CD4-positive, alpha-beta T cell treated with Interleukin-15 for 4 hours (primary cell): ENCODE results near the gene PDE7B.
A peak's percentile ranks its signal among the peaks of the same experiment; 100 is the strongest.

Experiments
- DNase-seq: peaks from one replicate; pipeline ENCODE4 v3.0.0-alpha.2; 2020; ENCODE audit warnings: low spot score

PDE7B gene

DNA sequence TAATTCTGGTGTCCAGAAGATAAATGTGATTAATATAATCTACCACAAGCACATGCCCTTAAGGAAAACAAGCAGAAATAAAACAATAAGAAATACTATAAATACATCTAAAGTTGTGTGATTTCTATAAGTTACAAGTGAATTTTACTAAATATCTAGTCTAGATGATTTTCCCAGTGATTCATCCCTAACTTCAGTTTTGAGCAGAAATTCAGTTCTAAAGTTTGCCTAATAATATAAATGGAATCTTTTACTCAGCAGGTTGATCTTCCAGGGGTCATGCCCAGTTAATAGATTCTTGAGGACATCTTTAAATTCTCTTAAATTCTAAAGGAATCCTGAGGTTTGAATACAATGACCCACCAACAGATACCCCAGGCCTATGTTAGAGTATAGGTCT, 37.3 kb downstream of the PDE7B start:
- DNase-seq: no peak

- DNase-seq: no peak
Observed at GRCh38 chr6:135890876-135891275, 39.4 kb downstream of the PDE7B start.

DNA sequence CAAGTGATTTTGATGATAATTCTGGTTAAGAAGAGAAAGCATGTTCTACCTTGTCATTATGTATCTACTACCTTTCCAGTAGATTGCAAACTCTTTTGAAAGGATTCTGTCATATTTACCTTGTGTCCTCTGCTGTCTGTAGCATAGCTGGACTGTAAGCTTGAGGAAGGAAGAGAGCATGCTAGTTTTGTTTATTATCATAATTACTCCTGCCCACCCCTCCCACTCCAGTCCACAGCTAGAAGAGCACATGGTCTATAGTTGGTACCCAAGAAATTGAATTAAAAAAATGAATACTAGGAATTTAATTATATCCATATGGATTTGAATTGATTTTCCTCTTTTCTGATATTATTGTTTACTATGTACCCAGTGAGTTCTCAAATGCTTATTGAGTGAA, 40.2 kb downstream of the PDE7B start:
- no peak for DNase-seq

- no peak for DNase-seq
Observed at GRCh38 chr6:135895231-135895911, 43.9 kb downstream of the PDE7B start.

- DNase-seq: no peak
Observed at GRCh38 chr6:135897087-135897486, 45.6 kb downstream of the PDE7B start.

DNA sequence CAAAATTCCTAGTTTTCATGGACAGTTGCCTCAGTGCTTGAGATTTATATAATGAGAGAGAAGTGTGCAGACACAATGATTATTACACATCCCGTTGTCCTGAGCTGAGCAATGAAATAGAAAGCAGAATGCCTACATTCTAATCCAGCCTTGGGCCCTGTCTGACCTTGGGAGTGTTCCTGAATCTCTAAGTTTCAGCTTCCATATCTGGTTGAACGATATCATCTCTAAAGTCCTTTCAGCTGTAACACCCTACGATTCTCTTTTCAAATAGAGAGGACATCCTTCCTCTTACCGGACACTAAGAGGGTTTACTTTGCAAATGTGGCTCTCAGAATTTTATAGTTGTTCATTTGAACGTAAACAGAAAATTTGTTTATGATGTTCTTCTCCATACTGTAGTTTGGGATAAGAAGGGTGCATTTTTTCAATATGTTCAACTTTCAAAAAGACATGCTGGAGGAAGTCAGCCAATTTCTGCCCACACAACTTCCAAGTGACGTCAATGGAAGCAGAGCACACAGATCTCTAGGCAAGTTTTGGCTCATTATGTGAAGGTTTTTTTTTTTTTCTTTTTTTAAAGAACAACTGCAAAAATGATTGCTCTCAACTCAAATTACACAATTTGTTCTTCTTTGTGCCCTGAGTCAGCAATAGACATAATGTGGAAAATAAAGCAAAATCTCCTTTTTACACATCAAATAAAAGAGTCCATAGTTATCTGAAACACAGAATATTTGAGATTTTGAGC, 50.4 kb downstream of the PDE7B start:
- no peak for DNase-seq

GRCh38 chr6:135902756-135903331, 51.3 kb downstream of the PDE7B start:
- DNase-seq: no peak

DNA sequence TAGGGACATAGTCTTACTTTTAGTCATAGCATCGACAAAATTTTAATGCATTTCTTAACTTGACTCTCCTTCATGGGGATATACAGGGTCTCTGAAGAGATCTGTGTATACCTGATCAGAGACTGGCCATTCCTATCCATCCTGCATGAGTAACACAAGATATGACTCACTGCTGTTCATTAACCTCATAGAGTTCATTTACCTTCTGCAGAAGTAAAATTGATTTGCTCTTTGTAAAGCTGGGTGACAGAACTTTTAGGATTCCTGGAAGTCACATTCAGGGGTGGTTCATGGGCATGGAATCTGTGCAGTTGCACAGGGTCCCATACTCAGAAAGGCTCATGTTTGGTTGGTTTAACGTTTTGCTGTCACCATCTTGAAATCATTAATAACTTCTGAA, 53.2 kb downstream of the PDE7B start:
- DNase-seq: no peak

DNA sequence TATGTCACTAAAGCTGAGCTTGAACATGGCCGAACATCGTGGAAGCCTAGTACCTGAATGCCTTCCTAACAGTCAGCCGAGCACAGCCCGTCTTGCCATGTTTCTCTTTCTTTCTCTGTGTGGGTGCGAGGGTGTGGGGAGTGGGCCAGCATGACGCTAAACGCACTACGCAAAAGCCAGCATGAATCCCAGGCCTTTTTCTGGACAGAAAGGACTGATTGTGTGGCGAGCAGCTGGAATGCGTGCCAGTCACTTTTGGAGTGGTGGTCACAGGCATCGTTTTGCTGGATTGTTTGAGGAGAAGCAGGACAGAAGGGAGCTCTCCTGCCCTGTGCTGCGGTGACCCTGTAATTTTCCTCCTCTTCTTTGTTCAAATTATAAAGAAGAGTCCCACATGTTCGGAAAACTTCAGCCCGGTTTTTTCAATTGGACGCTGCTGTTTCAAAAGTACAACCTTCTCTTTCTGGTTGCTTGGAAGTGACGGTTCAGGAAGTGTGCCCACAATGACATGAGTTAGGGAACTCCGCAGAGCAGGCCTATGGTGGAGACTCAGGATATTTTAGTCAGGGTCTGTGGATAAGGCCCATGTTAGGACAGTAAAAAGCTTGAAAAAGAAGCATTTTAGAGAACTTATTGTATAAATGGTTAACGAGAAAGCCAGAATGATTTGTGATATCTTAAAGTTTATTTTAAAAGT, 54.3 kb downstream of the PDE7B start:
- no peak for DNase-seq

DNA sequence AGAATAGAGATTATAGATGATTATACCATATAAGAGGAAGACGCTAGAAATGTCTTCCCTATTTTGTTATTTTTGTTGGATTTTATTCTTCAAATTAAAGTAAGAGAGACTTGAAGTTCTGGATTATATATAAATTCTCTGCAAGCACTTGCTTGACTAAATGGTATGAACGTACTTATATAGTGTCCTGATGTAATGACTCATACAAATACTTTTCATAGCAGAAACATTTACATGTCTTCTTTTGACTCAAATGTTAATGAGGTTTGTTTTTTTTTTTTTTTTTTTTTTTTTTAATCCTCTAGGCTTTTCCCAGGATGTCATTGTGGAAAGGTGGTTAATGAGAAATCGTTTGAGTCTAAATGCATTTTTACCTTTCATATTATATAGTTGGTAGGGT, 55.0 kb downstream of the PDE7B start:
- DNase-seq: no peak

DNA sequence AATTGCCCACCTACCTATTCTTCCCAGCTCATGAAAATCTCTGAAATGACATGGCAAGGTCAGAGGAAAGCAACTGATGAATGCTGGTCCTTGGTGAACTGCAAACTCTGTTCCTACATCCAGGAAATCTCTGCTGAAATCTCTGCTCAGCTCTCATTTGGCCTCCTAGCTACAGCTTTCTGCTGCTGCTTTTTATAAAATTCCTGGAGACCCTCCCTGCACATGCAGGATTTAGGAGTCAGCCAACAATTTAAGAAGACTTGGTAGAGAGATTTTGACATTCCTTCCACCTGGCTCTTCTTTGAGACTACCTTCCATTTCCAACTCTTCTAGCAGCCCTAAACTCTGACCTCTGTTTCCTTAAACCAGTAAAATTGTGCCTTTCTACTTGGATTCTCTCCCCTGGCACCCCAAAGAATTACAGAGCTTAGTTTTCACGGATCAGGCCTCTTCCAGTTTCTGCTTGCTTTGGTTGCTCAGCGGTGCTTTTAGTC, 55.5 kb downstream of the PDE7B start:
- no peak for DNase-seq

DNA sequence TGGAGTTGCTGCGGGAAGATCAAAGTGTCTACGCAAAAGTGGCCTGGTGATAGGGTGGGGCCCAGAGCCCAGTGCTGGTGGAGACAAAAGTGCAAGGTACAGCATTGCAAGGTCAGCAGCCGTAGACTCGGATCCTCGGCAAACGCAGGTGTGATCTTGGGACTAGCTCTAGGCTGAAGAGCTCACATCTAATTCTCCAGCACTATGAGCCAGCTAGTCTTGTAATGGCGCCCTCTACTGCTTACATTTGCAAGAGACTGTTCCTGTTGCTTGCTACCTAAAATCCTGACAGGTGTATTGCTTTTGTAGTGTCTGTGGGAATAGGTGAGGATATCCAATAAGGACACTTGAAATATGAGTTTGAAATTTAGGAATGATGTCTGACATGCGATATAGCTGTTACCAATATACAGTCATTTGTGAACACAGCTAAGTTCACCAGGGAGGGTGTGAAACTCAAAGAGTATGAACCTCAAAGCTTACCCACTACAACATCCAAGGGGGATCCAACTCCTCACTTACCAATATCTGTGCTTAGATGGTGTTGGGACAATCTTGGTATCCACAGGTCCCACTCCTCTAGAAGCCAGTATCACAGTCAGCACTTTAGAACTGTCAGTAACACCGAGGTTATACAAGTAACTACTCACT, 58.4 kb downstream of the PDE7B start:
- peak; percentile 71 for DNase-seq

GRCh38 chr6:135910790-135911618, 59.5 kb downstream of the PDE7B start:
- no peak for DNase-seq

DNA sequence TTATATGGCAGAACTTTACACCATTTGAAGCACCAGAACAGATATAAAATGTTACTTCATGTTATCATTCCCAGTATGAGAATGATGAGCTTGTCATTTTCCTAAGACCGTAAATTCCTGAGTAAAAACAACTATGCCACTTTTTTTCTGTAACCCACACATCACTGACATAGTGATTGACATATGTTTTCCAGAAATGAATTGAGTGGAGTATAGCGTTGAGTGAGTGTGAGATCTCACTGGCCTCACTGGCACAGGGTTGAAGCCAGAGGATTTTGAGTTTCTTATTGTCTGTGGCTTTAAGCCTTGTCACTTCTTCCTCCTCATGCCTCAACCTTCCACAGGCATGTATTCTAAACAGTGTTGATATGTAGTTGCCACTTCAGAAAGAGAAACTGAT, 62.3 kb downstream of the PDE7B start:
- DNase-seq: no peak

DNA sequence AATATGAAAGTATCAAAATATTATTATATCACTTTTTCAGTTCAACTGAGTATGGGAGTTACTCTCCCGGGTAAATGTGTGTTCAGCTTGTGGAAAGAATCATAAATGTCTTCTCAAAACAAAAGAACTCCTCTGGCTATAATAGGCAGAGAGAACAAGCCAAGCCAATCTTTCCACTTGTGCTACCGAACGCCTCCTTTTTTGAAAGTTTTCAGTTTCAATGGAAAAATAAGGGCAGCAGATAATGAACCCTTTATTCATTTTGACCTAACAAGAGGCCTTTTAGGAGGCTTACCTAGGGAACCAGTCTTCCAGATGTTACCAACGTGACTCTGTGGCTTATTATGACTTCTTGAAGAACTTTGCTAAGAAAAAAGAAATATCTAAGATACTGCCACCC, 67.5 kb downstream of the PDE7B start:
- no peak for DNase-seq

- no peak for DNase-seq
Observed at GRCh38 chr6:135920689-135921088, 69.2 kb downstream of the PDE7B start.

- DNase-seq: no peak
Observed at GRCh38 chr6:135921188-135921587, 69.7 kb downstream of the PDE7B start.

DNA sequence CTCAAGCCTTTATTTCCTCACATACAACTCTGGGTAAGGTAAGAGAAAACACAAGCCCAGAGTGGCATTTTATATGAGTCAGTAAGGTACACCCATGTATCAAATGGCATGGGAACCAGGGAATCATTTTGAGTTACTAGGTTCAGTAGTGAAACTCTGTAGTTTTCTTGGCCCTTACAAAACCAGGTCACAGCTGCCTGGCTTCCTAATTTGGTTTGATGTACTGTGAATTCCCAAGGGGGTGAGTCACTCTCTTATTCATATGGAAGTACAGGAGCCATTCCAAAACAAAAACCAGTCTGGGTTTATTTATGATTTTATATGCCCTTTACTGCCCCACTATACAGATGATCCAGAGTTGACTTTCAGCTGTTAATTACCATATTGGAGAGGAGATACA, 70.7 kb downstream of the PDE7B start:
- no peak for DNase-seq

- DNase-seq: no peak
Observed at GRCh38 chr6:135922746-135923145, 71.2 kb downstream of the PDE7B start.

DNA sequence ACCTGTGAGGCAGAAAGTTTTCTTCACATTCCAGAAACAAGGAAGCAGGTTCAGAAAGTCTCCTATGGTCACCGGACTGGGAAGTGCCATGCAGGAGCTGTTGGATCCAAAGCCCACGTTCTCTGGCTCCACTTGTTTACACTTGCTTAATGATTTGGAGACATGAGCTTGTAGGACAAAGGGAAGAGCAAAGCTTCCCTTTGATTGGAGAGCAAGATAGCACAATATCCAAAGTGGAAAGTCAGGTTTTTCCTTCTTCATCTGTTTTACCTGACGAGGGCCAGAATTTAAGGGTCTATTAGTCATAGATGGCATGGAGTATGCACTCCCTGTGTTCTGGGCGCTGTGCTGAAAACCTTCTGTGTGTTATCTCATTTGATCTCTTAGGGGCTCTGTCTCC, 81.2 kb downstream of the PDE7B start:
- DNase-seq: no peak

DNA sequence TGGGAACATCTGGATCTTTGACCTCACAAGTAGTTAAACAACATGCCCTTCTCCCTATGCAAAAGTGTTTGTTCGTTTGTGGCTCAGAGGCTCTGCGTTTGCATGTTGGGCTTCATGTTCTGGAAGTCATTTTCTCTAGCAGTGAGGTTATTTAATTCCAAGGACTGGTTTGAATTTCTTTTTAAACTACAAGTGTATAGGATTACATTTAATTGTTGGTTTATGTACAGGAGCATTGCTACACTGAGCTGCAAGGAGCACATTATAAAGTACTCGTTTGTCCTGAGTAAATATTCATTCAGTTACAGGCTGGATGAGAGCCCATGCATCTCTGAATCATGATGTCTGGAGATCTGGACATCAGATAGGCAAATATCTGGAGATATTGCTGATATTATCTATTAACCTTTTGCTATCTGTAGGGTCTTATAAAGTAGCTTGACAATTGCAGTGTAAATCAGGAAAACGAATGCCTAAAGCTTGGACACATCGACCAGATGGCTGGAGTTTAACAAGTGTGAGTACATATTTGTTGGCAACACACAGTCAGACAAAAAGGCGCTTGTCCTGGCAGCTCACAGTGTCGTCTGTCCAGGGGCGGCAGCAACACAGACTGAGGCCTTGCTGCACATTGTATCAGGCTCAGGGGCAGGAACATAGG, 84.6 kb downstream of the PDE7B start:
- DNase-seq: no peak
